H4 (cell line): Measurements from ENCODE around the gene SLC16A9. TPM values are rescaled to one million over a fixed set of nuclear protein-coding genes. Genes with fewer than 3 reads are reported as not detected.

ENCODE experiments used
- DNase-seq: peaks from one replicate; pipeline ENCODE4 v3.0.0-alpha.2; 2015; ENCODE audit warnings: low spot score
- total RNA-seq: library from RNA; depleted of rRNA; stranded (reverse); fragments of >200 nt; shearing (Covaris generic); gene quantifications from 2 replicates; pipeline ENCODE4 v1.2.3, GENCODE V29; 2014

Gene SLC16A9
- total RNA-seq, 1 experiment from 2014 or later = 13.7 TPM

GRCh38 chr10:59631237-59631636 lies 78.4 kb downstream of the SLC16A9 start:
- DNase-seq = no peak

GRCh38 chr10:59628965-59629364 lies 80.7 kb downstream of the SLC16A9 start:
- no peak for DNase-seq

- DNase-seq = no peak
Measured at GRCh38 chr10:59628456-59628855, 81.2 kb downstream of the SLC16A9 start.

GRCh38 chr10:59627366-59628018 lies 82.2 kb downstream of the SLC16A9 start:
- no peak for DNase-seq

GRCh38 chr10:59626523-59626869 lies 83.2 kb downstream of the SLC16A9 start:
- DNase-seq = no peak

GRCh38 chr10:59625721-59626522 lies 83.7 kb downstream of the SLC16A9 start:
- peak; percentile 75 for DNase-seq

GRCh38 chr10:59624951-59625350 lies 84.7 kb downstream of the SLC16A9 start:
- DNase-seq = no peak

- no peak for DNase-seq
Measured at GRCh38 chr10:59624136-59624535, 85.5 kb downstream of the SLC16A9 start.

- no peak for DNase-seq
Measured at GRCh38 chr10:59623133-59624121, 86.2 kb downstream of the SLC16A9 start.

- DNase-seq = peak; percentile 40
Measured at GRCh38 chr10:59622320-59623132, 87.1 kb downstream of the SLC16A9 start.

GRCh38 chr10:59621771-59622170 lies 87.9 kb downstream of the SLC16A9 start:
- DNase-seq = no peak

- DNase-seq = no peak
Measured at GRCh38 chr10:59618666-59619065, 91.0 kb downstream of the SLC16A9 start.

GRCh38 chr10:59617996-59618395 lies 91.7 kb downstream of the SLC16A9 start:
- DNase-seq = no peak

GRCh38 chr10:59611048-59611447 lies 98.6 kb downstream of the SLC16A9 start:
- peak; percentile 37 for DNase-seq

- no peak for DNase-seq
Measured at GRCh38 chr10:59607970-59608369, 101.7 kb downstream of the SLC16A9 start.

GRCh38 chr10:59606551-59606961 lies 103.1 kb downstream of the SLC16A9 start:
- DNase-seq = peak; percentile 41

GRCh38 chr10:59601985-59602384 lies 107.7 kb downstream of the SLC16A9 start:
- DNase-seq = no peak
